Left forelimb (tissue), 1 donor: Measurements from ENCODE around the gene OR2T11.
"Not testable (repeated sequence)": the region's sequence is repeated elsewhere in the genome, so short reads cannot be mapped to it uniquely, and the experiment has no call there.

Source experiments
- DNase-seq: peaks from one replicate; pipeline ENCODE4 v3.0.0-alpha.2; 2018; ENCODE audit warnings: low spot score

OR2T11 gene

DNA sequence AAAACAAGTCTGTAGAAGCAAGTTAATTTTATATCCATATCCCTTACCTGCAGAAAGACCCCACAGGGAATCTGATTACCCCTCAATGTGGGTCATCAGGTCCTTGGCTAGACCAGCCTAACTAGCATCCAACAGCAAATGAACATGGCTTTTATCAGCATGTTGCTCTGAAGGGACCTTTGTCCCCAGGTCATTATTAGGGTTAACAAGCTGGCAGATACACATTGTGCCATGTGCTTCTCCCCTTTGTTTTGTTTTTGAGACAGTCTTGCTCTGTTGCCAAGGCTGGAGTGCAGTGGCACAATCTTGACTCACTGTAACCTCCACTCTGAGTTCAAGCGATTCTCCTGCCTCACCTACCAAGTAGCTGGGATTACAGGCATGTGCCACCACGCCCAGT, at the start of gene OR2T11:
TSS of gene OR2T11 (minus strand) at position 101 of the 400 bp plus-strand sequence. CDS start 7,963 bp downstream, outside the sequence.
- not testable (repeated sequence) for DNase-seq

GRCh38 chr1:248681651-248682050, 46.8 kb upstream of the OR2T11 start:
- DNase-seq, result no peak

DNA sequence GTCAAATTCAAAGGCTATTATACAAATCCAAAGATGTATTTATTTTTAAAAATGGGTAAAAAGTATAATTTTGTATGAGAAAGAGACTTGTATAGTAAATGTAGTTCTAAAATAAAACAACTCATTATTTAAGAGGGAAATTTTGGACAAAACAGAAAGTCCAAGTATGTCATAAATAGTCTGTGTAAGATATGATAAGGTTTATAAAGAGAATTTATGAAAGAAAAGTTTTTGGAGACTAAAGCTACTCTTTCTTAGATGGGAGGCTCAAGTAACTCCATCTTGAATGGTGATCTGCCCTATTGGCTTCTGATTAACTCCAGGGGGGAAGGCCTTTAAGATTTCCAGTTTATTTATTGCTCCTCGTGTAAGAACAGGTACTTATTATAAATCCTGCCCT, 35.1 kb upstream of the OR2T11 start:
- no peak for DNase-seq

DNA sequence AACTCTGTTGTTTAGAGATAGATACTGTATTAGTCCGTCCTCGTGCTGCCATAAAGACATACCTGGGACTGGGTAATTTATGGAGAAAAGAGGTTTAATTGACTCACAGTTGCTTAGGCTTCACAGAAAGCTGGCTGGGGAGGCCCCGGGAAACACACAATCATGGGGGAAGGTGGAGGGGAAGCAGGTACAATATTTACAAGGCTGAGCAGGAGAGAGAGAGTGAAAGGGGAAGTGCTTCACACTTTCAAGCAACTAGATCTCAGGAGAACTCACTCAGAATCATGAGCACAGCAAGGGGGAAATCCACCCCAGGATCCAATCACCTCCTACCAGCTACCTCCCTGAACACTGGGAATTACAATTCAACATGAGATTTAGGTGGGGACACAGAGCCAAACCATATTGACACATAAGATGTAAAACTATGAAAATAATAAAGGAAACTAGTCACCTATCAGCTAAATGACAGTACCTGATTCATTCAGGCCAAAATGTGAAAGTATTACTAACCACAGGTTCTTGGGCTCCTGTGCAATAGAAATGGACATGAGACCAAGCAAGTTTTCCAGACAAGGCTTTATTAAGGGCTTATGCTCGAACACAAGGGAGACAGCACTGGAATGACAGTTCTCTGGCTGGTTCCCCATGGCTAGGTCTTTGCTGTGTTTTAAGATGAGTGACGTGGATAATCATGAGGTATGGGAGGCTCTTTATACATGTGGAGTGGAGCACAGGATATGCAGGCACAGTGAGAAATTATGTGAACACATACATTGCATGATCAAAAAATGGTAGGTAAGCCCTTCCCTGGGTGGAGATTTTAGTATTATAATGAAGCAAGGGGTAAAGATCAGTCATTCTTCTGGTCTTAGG, 28.8 kb upstream of the OR2T11 start:
- not testable (repeated sequence) for DNase-seq

DNA sequence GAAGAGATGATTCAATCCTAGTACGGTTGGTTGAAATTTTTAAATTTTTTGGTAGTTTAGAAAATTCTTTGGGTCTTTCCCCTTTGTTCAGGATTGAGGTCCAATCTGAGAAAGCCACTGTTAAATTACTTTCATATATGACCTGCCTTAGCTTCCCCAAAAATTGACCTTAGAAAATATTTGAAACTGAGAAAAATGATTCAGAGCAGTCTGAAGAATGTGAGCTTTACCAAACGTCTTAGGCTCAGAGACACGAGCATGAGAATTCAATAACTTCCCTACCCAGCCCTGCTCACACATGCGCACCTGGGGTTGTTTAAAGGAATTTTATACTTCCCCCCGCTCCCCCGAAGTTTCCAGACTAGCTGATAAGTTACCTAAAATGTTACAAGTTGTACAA, 21.9 kb upstream of the OR2T11 start:
- DNase-seq, result not testable (repeated sequence)

DNA sequence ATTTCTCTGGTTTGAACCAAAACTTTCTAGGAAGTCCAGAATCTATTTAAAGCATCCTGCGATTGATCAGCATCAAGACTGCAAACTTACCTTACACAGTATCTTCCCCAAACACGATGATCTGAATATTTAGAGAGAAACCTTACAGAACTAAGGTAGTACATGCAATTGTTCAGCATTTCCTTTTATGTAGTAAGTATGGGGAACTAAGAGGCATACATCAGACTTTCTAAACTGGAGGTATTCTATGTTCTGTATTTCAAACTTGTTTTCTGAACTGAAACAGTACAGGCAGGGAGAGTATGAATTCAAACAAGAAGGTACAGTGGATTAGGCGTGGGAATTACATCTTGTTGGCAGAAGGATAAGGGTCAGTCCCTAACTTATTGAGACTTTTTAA, 20.5 kb upstream of the OR2T11 start, which contains the start of gene OR2T27:
TSS of gene OR2T27 (minus strand) at position 175 of the 400 bp plus-strand sequence. CDS start 4,644 bp downstream, outside the sequence.
- not testable (repeated sequence) for DNase-seq

- not testable (repeated sequence) for DNase-seq
Observed at GRCh38 chr1:248648770-248649536, 14.1 kb upstream of the OR2T11 start.

- DNase-seq, result not testable (repeated sequence)
Observed at GRCh38 chr1:248645178-248645577, 10.3 kb upstream of the OR2T11 start, which contains the start of gene OR2T35. Gene OR2T35 (minus strand): TSS chr1:248645278. CDS start chr1:248639258, 6,020 bp downstream.

- not testable (repeated sequence) for DNase-seq
Observed at GRCh38 chr1:248642971-248643651, 8.2 kb upstream of the OR2T11 start.

DNA sequence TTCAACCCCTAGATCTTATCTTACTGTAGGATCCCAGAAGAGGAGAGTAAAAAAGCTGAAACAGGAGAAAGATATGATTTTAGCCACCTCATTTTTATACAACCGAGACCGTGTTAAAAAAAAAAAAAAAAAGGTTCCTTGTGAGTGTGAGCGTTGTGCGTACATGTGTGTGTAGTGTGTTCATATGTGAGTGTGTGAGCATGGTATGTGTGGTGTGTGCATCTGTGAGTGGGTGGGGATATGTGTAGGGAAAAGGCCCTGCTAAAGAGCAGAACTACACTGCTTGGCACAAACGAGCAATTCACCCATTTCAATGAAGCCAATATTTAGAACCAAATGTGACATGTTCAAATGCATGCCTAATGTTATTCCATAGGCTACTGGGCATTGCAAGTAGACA, 6.7 kb upstream of the OR2T11 start:
- not testable (repeated sequence) for DNase-seq

GRCh38 chr1:248640906-248641305, 6.0 kb upstream of the OR2T11 start:
- not testable (repeated sequence) for DNase-seq

DNA sequence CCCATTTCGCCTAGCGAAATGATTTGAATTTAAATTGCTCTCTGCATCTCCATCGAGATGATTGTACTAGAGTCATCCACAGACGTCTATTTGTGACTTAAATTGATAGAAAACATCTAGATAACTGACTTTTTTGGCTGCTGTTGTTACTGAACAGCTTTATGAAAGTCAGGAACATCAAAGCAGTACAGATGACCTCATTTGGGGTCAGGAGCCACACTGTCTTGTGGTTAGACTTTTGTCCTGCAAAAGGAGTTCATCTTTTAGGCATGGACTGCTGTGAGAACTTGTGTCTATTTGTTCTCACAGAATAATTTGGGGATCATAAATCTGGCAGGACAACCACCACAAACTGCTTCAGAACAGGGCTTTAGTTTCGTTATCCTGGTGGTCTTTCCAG, 4.8 kb upstream of the OR2T11 start:
- not testable (repeated sequence) for DNase-seq

DNA sequence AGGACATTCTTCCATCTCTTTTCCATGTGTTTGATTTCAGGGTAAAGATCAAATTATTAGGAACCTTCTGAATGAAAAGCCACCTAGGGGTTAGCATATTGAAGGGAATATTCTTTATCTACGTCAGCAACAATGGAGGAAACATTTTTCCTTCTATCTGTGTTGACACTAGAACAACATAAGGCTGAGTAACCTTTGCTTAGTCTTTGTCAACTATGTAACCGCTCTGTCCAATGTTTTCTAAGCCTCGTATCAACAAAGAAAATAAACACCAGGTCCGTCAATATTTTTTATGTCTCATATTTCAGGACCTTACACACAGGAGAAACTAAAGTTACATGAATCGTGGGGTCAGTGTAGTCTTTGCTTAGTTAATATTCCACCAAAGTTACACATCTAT, 1.7 kb upstream of the OR2T11 start:
- DNase-seq, result not testable (repeated sequence)

GRCh38 chr1:248631354-248632008, 3.4 kb downstream of the OR2T11 start:
- DNase-seq, result no peak

- no peak for DNase-seq
Observed at GRCh38 chr1:248630551-248630950, 4.3 kb downstream of the OR2T11 start.

- DNase-seq, result no peak
Observed at GRCh38 chr1:248627971-248628844, 6.7 kb downstream of the OR2T11 start.

DNA sequence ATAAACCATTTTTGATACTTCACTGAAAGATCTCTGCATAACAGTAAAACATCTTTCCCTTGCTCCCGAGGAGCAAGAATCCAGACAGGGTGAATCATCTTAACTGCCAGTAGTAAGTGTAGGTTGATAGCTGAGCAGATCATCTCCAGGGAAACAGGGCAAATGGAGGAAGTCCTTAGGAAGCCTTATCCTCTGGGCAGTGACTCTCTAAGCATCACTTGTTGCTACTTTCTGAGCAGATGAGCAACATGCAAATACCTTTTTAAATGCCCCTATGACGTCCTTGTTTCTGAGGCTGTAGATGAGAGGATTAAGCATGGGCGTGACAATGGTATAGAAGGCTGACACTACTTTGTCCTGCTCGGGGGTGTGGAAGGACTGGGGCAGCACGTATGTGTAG, 8.9 kb downstream of the OR2T11 start:
- DNase-seq, result no peak

- DNase-seq, result no peak
Observed at GRCh38 chr1:248625166-248625565, 9.7 kb downstream of the OR2T11 start.

- DNase-seq, result no peak
Observed at GRCh38 chr1:248622570-248623001, 12.3 kb downstream of the OR2T11 start.

DNA sequence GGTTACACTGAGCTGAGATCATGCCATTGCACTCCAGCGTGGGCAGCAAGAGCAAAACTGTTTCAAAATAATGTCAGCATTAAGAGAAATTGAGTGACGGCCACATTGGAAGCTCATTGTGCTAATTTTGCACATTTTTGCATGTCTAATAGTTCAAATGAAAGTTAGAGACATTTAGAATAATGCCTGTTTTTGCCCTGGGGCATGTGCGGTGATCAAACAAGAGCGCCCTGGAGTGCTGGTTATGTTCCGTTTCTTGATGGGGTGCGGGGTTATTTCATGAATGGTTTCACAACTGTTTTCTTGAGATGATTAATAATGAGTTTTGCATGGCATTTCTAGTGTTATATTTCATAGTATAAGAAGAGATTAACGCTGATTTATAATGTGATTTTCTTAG, 13.1 kb downstream of the OR2T11 start:
- DNase-seq, result no peak
